PC-3 (cell line): ENCODE data around the gene PHF2. TPM values are rescaled to one million over a fixed set of nuclear protein-coding genes. Genes with fewer than 3 reads are reported as not detected.

ENCODE experiments used
- ATAC-seq: fragments of 200-7000 bp; cut with Tn5 transposase; 2 replicates; pipeline ENCODE4 v1.9.1; 2020; ENCODE audit warnings: mild to moderate bottlenecking, moderate library complexity
- BruUV-seq: library from RNA; stranded (reverse); fragments of 400-500 nt; replicated peaks from 2 replicates; lab custom pipeline; 2021; lab: Mats Ljungman, UMichigan
- CTCF ChIA-PET: fragments of 300-600 bp; sonication (Branson Sonifier 250); formaldehyde crosslinking; loops from one replicate; lab custom pipeline; 2022; ENCODE audit warnings: antibody characterized with exemption; lab: Charles Lee
- POLR2A ChIA-PET: fragments of 300-600 bp; sonication (Branson Sonifier 250); formaldehyde crosslinking; loops from one replicate; lab custom pipeline; 2022; ENCODE audit warnings: antibody characterized with exemption; ENCODE audit not compliant: unreplicated experiment; lab: Charles Lee
- DNase-seq: peaks from one replicate; pipeline ENCODE4 v3.0.0-alpha.2; 2015
- H2AFZ ChIP-seq: fragments of 300-600 bp; sonication (generic); 2 replicates; pipeline ENCODE4 v1.6.0; 2016; ENCODE audit warnings: antibody characterized with exemption, low read length
- H3F3A ChIP-seq: fragments of 300-600 bp; sonication (generic); one replicate; pipeline ENCODE4 v1.6.0; 2017; ENCODE audit warnings: antibody characterized with exemption, low read length, control low read depth, mild to moderate bottlenecking; ENCODE audit not compliant: unreplicated experiment
- H3K27ac ChIP-seq: fragments of 300-600 bp; sonication (generic); 2 replicates; pipeline ENCODE4 v1.5.1; 2016; ENCODE audit warnings: mild to moderate bottlenecking, low read length
- H3K27me3 ChIP-seq: fragments of 300-600 bp; sonication (generic); 2 replicates; pipeline ENCODE4 v1.6.1; 2016; ENCODE audit warnings: low read length, mixed read lengths
- H3K36me3 ChIP-seq: fragments of 300-600 bp; sonication (generic); 2 replicates; pipeline ENCODE4 v1.6.1; 2016; ENCODE audit warnings: low read depth, mixed run types, low read length, mixed read lengths
- H3K4me1 ChIP-seq: fragments of 300-600 bp; sonication (generic); 2 replicates; pipeline ENCODE4 v1.5.1; 2016; ENCODE audit warnings: low read length; ENCODE audit not compliant: insufficient read depth
- H3K4me2 ChIP-seq: fragments of 300-600 bp; sonication (generic); 2 replicates; pipeline ENCODE4 v1.6.0; 2016; ENCODE audit warnings: low read length
- H3K4me3 ChIP-seq: fragments of 300-600 bp; sonication (generic); 2 replicates; pipeline ENCODE4 v1.5.1; 2016; ENCODE audit warnings: mild to moderate bottlenecking, low read length, mixed read lengths
- H3K79me2 ChIP-seq: fragments of 300-600 bp; sonication (generic); 2 replicates; pipeline ENCODE4 v1.6.1; 2017; ENCODE audit warnings: low read length, mixed read lengths
- H3K9ac ChIP-seq: fragments of 300-600 bp; sonication (generic); 2 replicates; pipeline ENCODE4 v1.6.0; 2016; ENCODE audit warnings: mild to moderate bottlenecking, low read length
- H3K9me2 ChIP-seq: fragments of 300-600 bp; sonication (generic); replicated peaks from 2 replicates; pipeline ENCODE4 v1.6.1; 2016; ENCODE audit warnings: mixed run types, low read length, mixed read lengths
- H3K9me3 ChIP-seq: fragments of 300-600 bp; sonication (generic); 2 replicates; pipeline ENCODE4 v1.6.1; 2016; ENCODE audit warnings: low read length, mixed read lengths
- H4K20me1 ChIP-seq: fragments of 300-600 bp; sonication (generic); 2 replicates; pipeline ENCODE4 v1.6.1; 2016; ENCODE audit warnings: low read length, mixed read lengths
- EZH2 ChIP-seq: fragments of 300-600 bp; sonication (generic); IDR thresholded peaks from one replicate; pipeline ENCODE4 v1.6.1; 2017; ENCODE audit warnings: antibody characterized with exemption, mild to moderate bottlenecking, low read length; ENCODE audit not compliant: unreplicated experiment
- EZH2phosphoT487 ChIP-seq: fragments of 300-600 bp; sonication (generic); IDR thresholded peaks from 2 replicates; pipeline ENCODE4 v1.6.1; 2018; ENCODE audit warnings: mild to moderate bottlenecking, antibody characterized with exemption, low read length, borderline replicate concordance
- intact Hi-C: fragments of 100-400 bp; cut with micrococcal nuclease; formaldehyde crosslinking; loops from 2 replicates; pipeline ENCODE4 v1.9.0; 2023
- total RNA-seq: library from RNA; depleted of rRNA; stranded (reverse); fragments of >200 nt; gene quantifications from 2 replicates; pipeline ENCODE4 v1.2.3, GENCODE V29; 2014
- TF ChIP-seq, protein P1 (sequence below): fragments of 300-600 bp; sonication (generic); conservative IDR thresholded peaks from 2 replicates; pipeline ENCODE4 v1.5.1; 2017; ENCODE audit warnings: antibody characterized with exemption, low read depth, mild to moderate bottlenecking, low read length

PHF2 gene
- total RNA-seq, 1 experiment from 2014 or later: 10.6 TPM

DNA sequence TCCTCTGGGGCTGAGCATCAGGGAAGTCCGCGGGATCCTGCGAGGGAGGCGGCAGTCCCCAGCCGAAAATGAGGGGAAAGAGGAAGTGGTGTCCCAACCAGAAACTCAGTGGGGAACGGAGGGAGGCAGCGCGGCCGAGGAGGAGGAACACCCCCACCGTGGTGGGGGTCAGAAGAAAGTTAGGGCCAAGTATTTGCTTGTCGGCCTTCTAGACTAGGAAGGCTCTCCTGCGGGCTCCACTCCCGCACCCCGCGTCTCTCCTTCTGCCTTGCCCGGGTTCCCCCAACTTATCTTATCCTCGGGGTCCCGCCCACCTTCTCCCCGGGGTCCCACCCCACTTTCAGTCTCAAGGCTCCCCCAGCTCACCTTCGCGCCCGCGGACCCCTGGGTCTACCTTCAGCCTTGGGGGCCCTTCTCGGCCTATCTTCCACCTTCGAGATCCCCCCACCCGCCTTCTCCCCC, 557 bp upstream of the PHF2 start:
- ChIA-PET CTCF (interaction anchor here (0.6 kb wide), 2 partner anchors 9 to 17 kb away, joined by 3 to 6 read pairs; no protein-coding TSS in a partner anchor), POLR2A (no interaction called here)
- peak overlapping the region; percentile 77 for H3K4me3 ChIP-seq
- no peaks in the 10 kb centered on the region for H4K20me1 ChIP-seq
- TF ChIP-seq EZH2 (no peak), EZH2phosphoT487 (no peak)
- TF ChIP-seq, protein P1, sequence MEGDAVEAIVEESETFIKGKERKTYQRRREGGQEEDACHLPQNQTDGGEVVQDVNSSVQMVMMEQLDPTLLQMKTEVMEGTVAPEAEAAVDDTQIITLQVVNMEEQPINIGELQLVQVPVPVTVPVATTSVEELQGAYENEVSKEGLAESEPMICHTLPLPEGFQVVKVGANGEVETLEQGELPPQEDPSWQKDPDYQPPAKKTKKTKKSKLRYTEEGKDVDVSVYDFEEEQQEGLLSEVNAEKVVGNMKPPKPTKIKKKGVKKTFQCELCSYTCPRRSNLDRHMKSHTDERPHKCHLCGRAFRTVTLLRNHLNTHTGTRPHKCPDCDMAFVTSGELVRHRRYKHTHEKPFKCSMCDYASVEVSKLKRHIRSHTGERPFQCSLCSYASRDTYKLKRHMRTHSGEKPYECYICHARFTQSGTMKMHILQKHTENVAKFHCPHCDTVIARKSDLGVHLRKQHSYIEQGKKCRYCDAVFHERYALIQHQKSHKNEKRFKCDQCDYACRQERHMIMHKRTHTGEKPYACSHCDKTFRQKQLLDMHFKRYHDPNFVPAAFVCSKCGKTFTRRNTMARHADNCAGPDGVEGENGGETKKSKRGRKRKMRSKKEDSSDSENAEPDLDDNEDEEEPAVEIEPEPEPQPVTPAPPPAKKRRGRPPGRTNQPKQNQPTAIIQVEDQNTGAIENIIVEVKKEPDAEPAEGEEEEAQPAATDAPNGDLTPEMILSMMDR: no peak
- peaks cover 12% of the 10 kb centered on the region for H3K4me1 ChIP-seq
- no TSS peak for BruUV-seq
- no peaks in the 10 kb centered on the region for H3K9me2 ChIP-seq
- H3K79me2 ChIP-seq: peaks cover 45% of the 10 kb centered on the region
- DNase-seq (no peak), ATAC-seq (peak; percentile 31)
- intact Hi-C loops: no loop called here
- H3K27me3 ChIP-seq: no peaks in the 10 kb centered on the region
- H3F3A ChIP-seq: no peaks in the 10 kb centered on the region
- H3K27ac ChIP-seq: no peak overlapping the region
- peak overlapping the region; percentile 96 for H3K4me2 ChIP-seq
- peak overlapping the region; percentile 76 for H3K9ac ChIP-seq
- H3K36me3 ChIP-seq: no peaks in the 10 kb centered on the region
- H2AFZ ChIP-seq: peak overlapping the region; percentile 78
- no peaks in the 10 kb centered on the region for H3K9me3 ChIP-seq

DNA sequence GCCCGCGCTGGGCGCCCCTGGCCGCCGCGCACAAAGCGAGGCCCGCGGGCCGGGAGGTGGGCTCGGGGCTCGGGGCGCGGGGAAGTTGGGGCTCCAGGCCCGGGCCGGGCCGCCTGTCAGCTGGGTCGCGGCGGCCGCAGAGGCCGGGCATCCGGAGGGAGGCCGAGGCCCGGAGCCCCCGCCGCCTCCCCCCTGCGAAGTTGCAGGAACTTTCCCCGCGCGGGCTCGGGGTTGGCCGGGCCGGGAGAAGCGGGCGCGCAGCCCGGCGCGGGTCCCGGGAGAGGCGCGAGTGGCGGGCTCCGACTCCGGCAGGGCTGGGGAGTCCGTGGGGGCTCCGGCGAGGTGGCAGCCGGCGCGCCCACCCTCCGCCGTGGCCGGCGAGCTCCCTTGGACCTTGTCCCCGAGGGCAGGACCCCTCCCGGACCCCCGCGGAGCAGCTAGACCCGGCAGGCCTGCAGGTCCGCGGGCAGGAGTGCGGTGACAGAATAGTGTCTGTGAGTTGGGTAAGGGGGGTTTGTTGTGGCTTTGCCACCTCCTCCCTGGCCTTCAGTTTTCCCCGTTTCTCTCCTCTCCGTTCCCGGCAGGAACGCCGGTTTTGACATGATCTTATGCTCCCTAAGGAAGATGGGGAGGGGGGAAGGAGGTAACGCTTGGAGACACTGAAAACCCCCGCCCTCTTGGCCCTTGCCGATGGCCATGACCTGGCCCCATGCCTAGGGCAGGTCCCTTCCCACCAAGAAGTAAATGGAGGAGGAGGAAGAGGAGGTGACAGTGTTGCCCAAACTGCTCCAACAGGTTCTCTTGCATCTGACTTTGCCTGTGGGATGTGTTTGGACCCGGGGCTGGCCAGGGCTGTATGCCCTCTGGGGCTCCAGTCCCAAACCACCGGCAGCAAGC, 942 bp downstream of the PHF2 start:
- Histone ChIP-seq H3K9me2 (no peaks in the 10 kb centered on the region), H3K36me3 (no peaks in the 10 kb centered on the region), H3K27ac (no peak overlapping the region), H3K4me3 (peak overlapping the region; percentile 73), H3K9me3 (no peaks in the 10 kb centered on the region), H3K9ac (peak overlapping the region; percentile 67), H3F3A (no peaks in the 10 kb centered on the region), H4K20me1 (no peaks in the 10 kb centered on the region), H3K4me2 (peak overlapping the region; percentile 88), H3K27me3 (no peaks in the 10 kb centered on the region), H2AFZ (peak overlapping the region; percentile 58), H3K4me1 (peaks cover 12% of the 10 kb centered on the region), H3K79me2 (peaks cover 60% of the 10 kb centered on the region)
- no peak for TF ChIP-seq EZH2
- TF ChIP-seq EZH2phosphoT487: no peak
- TF ChIP-seq, protein P1: no peak
- intact Hi-C loops: no loop called here
- BruUV-seq: no TSS peak
- ChIA-PET CTCF (no interaction called here), POLR2A (no interaction called here)
- peak; percentile 60 for DNase-seq
- ATAC-seq: peak; percentile 29
